Measurements from ENCODE around the gene LGI2. TPM values are rescaled to one million over a fixed set of nuclear protein-coding genes. Genes with fewer than 3 reads are reported as not detected.
A peak's percentile ranks its signal among the peaks of the same experiment; 100 is the strongest.

LGI2 gene, protein sequence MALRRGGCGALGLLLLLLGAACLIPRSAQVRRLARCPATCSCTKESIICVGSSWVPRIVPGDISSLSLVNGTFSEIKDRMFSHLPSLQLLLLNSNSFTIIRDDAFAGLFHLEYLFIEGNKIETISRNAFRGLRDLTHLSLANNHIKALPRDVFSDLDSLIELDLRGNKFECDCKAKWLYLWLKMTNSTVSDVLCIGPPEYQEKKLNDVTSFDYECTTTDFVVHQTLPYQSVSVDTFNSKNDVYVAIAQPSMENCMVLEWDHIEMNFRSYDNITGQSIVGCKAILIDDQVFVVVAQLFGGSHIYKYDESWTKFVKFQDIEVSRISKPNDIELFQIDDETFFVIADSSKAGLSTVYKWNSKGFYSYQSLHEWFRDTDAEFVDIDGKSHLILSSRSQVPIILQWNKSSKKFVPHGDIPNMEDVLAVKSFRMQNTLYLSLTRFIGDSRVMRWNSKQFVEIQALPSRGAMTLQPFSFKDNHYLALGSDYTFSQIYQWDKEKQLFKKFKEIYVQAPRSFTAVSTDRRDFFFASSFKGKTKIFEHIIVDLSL
- polyA plus RNA-seq (9.9 and 10.3 TPM in 2 replicates), polyA minus RNA-seq (11.7 and 14.2 TPM in 2 replicates)

DNA sequence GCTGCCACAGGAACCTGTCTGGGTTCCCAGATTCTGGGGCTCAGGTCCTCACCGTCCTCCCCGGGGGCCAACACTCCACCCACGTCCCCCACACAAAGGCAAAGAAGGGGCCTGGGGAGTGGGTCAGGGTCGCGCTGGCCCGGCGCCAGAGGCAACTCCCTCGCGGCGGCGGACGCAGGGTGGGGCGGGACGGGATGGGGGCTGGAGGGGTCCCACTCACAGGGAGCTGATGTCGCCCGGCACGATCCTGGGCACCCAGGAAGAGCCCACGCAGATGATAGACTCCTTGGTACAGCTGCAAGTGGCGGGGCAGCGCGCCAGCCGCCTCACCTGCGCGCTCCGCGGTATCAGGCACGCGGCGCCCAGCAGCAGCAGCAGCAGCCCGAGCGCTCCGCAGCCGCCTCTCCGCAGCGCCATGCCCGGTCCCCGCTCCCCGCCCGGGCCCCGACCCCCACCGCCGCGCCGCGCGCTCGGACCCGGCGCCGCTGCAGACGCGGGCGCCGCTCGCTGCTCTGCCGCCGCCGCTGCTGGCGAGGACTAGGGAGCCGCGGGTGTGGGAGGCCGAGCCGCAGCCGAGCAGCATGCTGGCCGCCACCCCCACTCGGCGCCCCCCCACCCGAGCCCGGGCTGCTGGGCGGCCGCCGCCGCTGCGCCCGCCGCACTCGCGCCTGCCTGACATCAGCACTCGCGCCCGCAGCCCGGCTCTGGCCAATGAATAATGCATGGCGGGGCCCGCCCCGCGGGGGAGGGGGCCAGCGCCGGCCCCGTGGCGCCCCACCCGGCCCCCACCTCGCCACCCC lies at the start of gene LGI2:
Gene LGI2, minus strand, starts transcription at position 670 of the 800 bp plus-strand sequence. Its CDS starts 253 bp downstream, at position 417.
- Histone ChIP-seq H3K4me2 (ENCODE audit: low read length) (peak within 1 kb of the TSS; percentile 86), H3K79me2 (replicated peaks; ENCODE audit: insufficient read depth, low read length) (no peaks in the 10 kb centered on the region), H3K27ac (ENCODE audit: low read length) (peak within 1 kb of the TSS; percentile 15), H2AFZ (ENCODE audit: low read depth, low read length) (peak within 1 kb of the TSS; percentile 33), H3K27me3 (ENCODE audit: insufficient read depth, low read depth, low read length) (peaks cover 7% of the 10 kb centered on the region), H3K9me3 (ENCODE audit: low read length) (no peaks in the 10 kb centered on the region), H3F3A (ENCODE audit: insufficient read depth, low read length, poor library complexity, severe bottlenecking) (no peaks in the 10 kb centered on the region), H3K9me2 (ENCODE audit: insufficient read depth, low read length) (no peaks in the 10 kb centered on the region), H4K20me1 (ENCODE audit: insufficient read depth) (no peaks in the 10 kb centered on the region), H3K4me3 (ENCODE audit: low read length) (peak within 1 kb of the TSS; percentile 88), H3K36me3 (ENCODE audit: insufficient read depth, low read length) (no peaks in the 10 kb centered on the region), H3K9ac (ENCODE audit: low read length) (peak within 1 kb of the TSS; percentile 75)
- TF ChIP-seq TAF1 (IDR thresholded peaks at IDR 0.05; ENCODE audit: low read depth) (no peak), EZH2 (IDR thresholded peaks at IDR 0.05; ENCODE audit: borderline replicate concordance, insufficient read depth, low read length, poor library complexity, severe bottlenecking) (no peak), RAD21 (conservative IDR thresholded peaks at IDR 0.05) (peak; percentile 14), MXI1 (conservative IDR thresholded peaks at IDR 0.05; ENCODE audit: poor library complexity, severe bottlenecking) (no peak), SMC3 (conservative IDR thresholded peaks at IDR 0.05; ENCODE audit: poor library complexity) (peak; percentile 21), EP300 (conservative IDR thresholded peaks at IDR 0.05; ENCODE audit: poor library complexity, severe bottlenecking) (no peak), POLR2AphosphoS5 (IDR thresholded peaks at IDR 0.05) (no peak), REST (IDR thresholded peaks at IDR 0.05; ENCODE audit: borderline replicate concordance) (no peak)
- TF ChIP-seq, protein P1, sequence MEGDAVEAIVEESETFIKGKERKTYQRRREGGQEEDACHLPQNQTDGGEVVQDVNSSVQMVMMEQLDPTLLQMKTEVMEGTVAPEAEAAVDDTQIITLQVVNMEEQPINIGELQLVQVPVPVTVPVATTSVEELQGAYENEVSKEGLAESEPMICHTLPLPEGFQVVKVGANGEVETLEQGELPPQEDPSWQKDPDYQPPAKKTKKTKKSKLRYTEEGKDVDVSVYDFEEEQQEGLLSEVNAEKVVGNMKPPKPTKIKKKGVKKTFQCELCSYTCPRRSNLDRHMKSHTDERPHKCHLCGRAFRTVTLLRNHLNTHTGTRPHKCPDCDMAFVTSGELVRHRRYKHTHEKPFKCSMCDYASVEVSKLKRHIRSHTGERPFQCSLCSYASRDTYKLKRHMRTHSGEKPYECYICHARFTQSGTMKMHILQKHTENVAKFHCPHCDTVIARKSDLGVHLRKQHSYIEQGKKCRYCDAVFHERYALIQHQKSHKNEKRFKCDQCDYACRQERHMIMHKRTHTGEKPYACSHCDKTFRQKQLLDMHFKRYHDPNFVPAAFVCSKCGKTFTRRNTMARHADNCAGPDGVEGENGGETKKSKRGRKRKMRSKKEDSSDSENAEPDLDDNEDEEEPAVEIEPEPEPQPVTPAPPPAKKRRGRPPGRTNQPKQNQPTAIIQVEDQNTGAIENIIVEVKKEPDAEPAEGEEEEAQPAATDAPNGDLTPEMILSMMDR (IDR thresholded peaks at IDR 0.05; ENCODE audit: poor library complexity, severe bottlenecking), result no peak

DNA sequence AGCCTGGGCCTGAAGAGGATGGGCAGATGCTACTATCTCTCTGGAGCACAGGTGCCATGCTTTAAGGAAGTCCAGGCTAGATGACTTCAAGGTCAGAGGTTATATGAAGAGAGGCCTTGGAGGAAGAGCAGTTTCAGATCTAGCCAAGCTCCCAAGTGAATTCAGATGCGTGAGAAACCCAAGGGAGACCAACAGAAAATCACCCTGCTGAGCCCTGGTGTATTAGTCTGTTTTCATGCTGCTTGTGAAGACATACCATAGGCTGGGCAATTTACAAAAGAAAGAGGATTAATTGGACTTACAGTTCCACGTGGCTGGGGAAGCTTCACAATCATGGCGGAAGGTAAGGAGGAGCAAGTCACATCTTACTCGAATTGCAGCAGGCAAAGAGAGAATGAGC lies 47.8 kb upstream of the LGI2 start:
- Histone ChIP-seq H3K27ac (ENCODE audit: low read length) (no peak overlapping the region), H3K79me2 (replicated peaks; ENCODE audit: insufficient read depth, low read length) (no peaks in the 10 kb centered on the region), H3K4me3 (ENCODE audit: low read length) (no peak overlapping the region), H3K4me2 (ENCODE audit: low read length) (no peak overlapping the region), H3K9ac (ENCODE audit: low read length) (no peak overlapping the region), H3F3A (ENCODE audit: insufficient read depth, low read length, poor library complexity, severe bottlenecking) (no peaks in the 10 kb centered on the region), H3K27me3 (ENCODE audit: insufficient read depth, low read depth, low read length) (no peaks in the 10 kb centered on the region), H3K9me3 (ENCODE audit: low read length) (no peaks in the 10 kb centered on the region), H4K20me1 (ENCODE audit: insufficient read depth) (no peaks in the 10 kb centered on the region), H3K9me2 (ENCODE audit: insufficient read depth, low read length) (no peaks in the 10 kb centered on the region), H3K36me3 (ENCODE audit: insufficient read depth, low read length) (no peaks in the 10 kb centered on the region), H2AFZ (ENCODE audit: low read depth, low read length) (no peak overlapping the region)
- TF ChIP-seq RAD21 (conservative IDR thresholded peaks at IDR 0.05) (no peak), POLR2AphosphoS5 (IDR thresholded peaks at IDR 0.05) (no peak), SMC3 (conservative IDR thresholded peaks at IDR 0.05; ENCODE audit: poor library complexity) (no peak), EZH2 (IDR thresholded peaks at IDR 0.05; ENCODE audit: borderline replicate concordance, insufficient read depth, low read length, poor library complexity, severe bottlenecking) (no peak), TAF1 (IDR thresholded peaks at IDR 0.05; ENCODE audit: low read depth) (no peak), REST (IDR thresholded peaks at IDR 0.05; ENCODE audit: borderline replicate concordance) (no peak), MXI1 (conservative IDR thresholded peaks at IDR 0.05; ENCODE audit: poor library complexity, severe bottlenecking) (no peak), EP300 (conservative IDR thresholded peaks at IDR 0.05; ENCODE audit: poor library complexity, severe bottlenecking) (no peak)
- TF ChIP-seq, protein P1 (IDR thresholded peaks at IDR 0.05; ENCODE audit: poor library complexity, severe bottlenecking), result no peak

Data from neural cell (in vitro differentiated cells).